ENCODE measurements around the gene CPSF4L.

The CPSF4L gene

GRCh38 chr17:73199751-73200317 lies 61.8 kb downstream of the CPSF4L start:
- no peak for DNase-seq

GRCh38 chr17:73198930-73199260 lies 62.8 kb downstream of the CPSF4L start:
- DNase-seq = no peak
